GM12878 (cell line): Measurements from ENCODE around the gene SLA2. TPM values are rescaled to one million over a fixed set of nuclear protein-coding genes. Genes with fewer than 3 reads are reported as not detected.

ENCODE experiments used
- CBFB ChIP-seq: IDR thresholded peaks from 2 replicates; pipeline ENCODE4 v1.6.1; 2016; ENCODE audit warnings: antibody characterized with exemption, low read depth
- CEBPZ ChIP-seq: fragments of 150-350 bp; IDR thresholded peaks from 2 replicates; pipeline ENCODE4 v1.6.1; 2016; ENCODE audit warnings: low read depth, low read length
- CREB1 ChIP-seq: IDR thresholded peaks from 2 replicates; pipeline ENCODE4 v1.6.1; 2012; ENCODE audit warnings: low read depth, mild to moderate bottlenecking, inconsistent platforms
- CTCF ChIP-seq, 3 experiments: IDR thresholded peaks in 2 of 3; conservative IDR thresholded peaks in 1 of 3; 2 replicates each; pipeline ENCODE4 v1.5.1; 2011; ENCODE audit warnings: low read depth in 3 of 3, low read length in 3 of 3, mild to moderate bottlenecking in 3 of 3, control low read depth in 2 of 3, moderate library complexity in 2 of 3, inconsistent platforms in 1 of 3, mixed read lengths in 1 of 3; ENCODE audit not compliant: control insufficient read depth in 2 of 3, insufficient read depth in 1 of 3; ENCODE audit errors: extremely low read depth in 1 of 3
- NBN ChIP-seq: fragments of 450-650 bp; IDR thresholded peaks from 2 replicates; pipeline ENCODE4 v1.6.1; 2016
- NFXL1 ChIP-seq: fragments of 450-650 bp; IDR thresholded peaks from 2 replicates; pipeline ENCODE4 v1.6.1; 2017; ENCODE audit warnings: antibody characterized with exemption, mild to moderate bottlenecking, borderline replicate concordance
- RAD21 ChIP-seq: IDR thresholded peaks from 2 replicates; pipeline ENCODE4 v1.6.1; 2011; ENCODE audit warnings: mild to moderate bottlenecking, low read depth, low read length, moderate library complexity; ENCODE audit not compliant: insufficient read depth
- ZBTB33 ChIP-seq: fragments of 450-650 bp; IDR thresholded peaks from 2 replicates; pipeline ENCODE4 v1.6.1; 2017; ENCODE audit warnings: mild to moderate bottlenecking
- ZNF384 ChIP-seq: IDR thresholded peaks from 2 replicates; pipeline ENCODE4 v1.6.1; 2012; ENCODE audit warnings: low read depth, mild to moderate bottlenecking, low read length, improper control_type of control experiment, borderline replicate concordance
- polyA plus RNA-seq, 11 experiments: library from polyadenylated mRNA; depleted of rRNA in 4 of 11; unstranded in 6 of 11; stranded (reverse) in 5 of 11; fragments of >200 nt; fragmentation: Nextera tagmentation in 4 of 11; fragmentation: Illumina TruSeq in 1 of 11; extraction: Ambion mirVana in 4 of 11; extraction: Trizol in 1 of 11; gene quantifications; 1 replicate in 1 of 11; 2 replicates in 10 of 11; pipeline versions ENCODE4 v1.2.1 to v1.2.3, GENCODE V29; 2011 to 2016; ENCODE audit warnings: inconsistent platforms in 2 of 11, missing spikeins in 2 of 11, low read depth in 1 of 11
- total RNA-seq, 4 experiments: library from RNA; depleted of rRNA in 3 of 4; stranded (reverse); fragments of >200 nt in 3 of 4; fragmentation: Illumina TruSeq in 1 of 4; extraction: Trizol in 1 of 4; gene quantifications; 2 replicates each; pipeline versions ENCODE4 v1.2.1 to v1.2.3, GENCODE V29; 2013 to 2021
- TF ChIP-seq, protein P1 (sequence below): fragments of 450-650 bp; formaldehyde crosslinking; IDR thresholded peaks from 2 replicates; pipeline ENCODE4 v1.4.0; 2020; ENCODE audit warnings: mild to moderate bottlenecking, moderate library complexity

Gene SLA2
- total and polyA plus RNA-seq, 10 of the 15 experiments (the other 5 are each of a cell fraction or from before 2014, with no cell fraction given), result 0.29 to 3.3 (median 1.4) TPM

DNA sequence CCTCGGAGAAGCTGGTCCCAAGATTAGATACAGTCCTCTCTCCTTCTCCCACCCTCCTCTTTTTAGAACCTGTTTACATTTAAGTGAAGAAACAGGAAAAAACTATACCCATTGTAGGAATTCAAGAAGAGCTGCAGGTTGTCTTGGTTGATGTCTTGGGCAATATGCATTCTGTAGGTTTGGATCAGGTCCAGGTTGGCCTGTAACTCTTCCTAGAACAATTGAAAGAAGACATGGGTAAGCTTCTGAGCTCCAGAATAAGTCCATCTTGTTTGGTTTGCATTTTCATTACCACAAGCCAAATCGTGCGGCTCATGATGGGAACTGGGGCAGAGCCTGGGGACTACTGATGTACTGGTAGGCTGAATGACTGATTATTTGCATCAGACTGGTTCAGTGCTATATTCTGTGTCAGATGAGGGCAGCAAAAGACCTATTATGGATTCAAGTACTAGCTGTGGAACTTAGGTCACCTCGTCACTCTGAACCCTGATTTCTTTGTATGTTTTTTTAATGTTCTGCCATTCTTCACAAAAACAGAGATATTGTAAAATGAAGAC lies 20.3 kb upstream of the SLA2 start (continued):
- no peak for TF ChIP-seq CEBPZ
- no peak for TF ChIP-seq CBFB
- no peak for TF ChIP-seq ZNF384
- no peak for TF ChIP-seq NBN
- TF ChIP-seq, protein P1, sequence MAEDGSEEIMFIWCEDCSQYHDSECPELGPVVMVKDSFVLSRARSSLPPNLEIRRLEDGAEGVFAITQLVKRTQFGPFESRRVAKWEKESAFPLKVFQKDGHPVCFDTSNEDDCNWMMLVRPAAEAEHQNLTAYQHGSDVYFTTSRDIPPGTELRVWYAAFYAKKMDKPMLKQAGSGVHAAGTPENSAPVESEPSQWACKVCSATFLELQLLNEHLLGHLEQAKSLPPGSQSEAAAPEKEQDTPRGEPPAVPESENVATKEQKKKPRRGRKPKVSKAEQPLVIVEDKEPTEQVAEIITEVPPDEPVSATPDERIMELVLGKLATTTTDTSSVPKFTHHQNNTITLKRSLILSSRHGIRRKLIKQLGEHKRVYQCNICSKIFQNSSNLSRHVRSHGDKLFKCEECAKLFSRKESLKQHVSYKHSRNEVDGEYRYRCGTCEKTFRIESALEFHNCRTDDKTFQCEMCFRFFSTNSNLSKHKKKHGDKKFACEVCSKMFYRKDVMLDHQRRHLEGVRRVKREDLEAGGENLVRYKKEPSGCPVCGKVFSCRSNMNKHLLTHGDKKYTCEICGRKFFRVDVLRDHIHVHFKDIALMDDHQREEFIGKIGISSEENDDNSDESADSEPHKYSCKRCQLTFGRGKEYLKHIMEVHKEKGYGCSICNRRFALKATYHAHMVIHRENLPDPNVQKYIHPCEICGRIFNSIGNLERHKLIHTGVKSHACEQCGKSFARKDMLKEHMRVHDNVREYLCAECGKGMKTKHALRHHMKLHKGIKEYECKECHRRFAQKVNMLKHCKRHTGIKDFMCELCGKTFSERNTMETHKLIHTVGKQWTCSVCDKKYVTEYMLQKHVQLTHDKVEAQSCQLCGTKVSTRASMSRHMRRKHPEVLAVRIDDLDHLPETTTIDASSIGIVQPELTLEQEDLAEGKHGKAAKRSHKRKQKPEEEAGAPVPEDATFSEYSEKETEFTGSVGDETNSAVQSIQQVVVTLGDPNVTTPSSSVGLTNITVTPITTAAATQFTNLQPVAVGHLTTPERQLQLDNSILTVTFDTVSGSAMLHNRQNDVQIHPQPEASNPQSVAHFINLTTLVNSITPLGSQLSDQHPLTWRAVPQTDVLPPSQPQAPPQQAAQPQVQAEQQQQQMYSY (CRISPR knock-in tag), result no peak
- TF ChIP-seq CREB1, result no peak
- no peak for TF ChIP-seq NFXL1
- no peak for TF ChIP-seq ZBTB33
- TF ChIP-seq RAD21, result peak; percentile 38; the same call in 1 of the 2 replicates
- peak in 2 of 3 experiments; percentile 14 to 42; a peak in 2 of 6 replicates for TF ChIP-seq CTCF (IDR thresholded peaks at IDR 0.05 in 2 of 3, conservative IDR thresholded peaks at IDR 0.05 in 1 of 3; ENCODE audit: control insufficient read depth in 2 of 3, extremely low read depth in 1 of 3, insufficient read depth in 1 of 3, low read depth in 3 of 3, low read length in 3 of 3)
- TF ChIP-seq, all 136 proteins: peak for 3
